GM12892 (cell line): Measurements from ENCODE around the gene EPS8L3.

Experiments used
- POLR2A ChIP-seq: IDR thresholded peaks from 2 replicates; pipeline ENCODE4 v1.6.1; 2011; ENCODE audit warnings: low read depth, low read length, control low read depth
- TAF1 ChIP-seq: IDR thresholded peaks from 2 replicates; pipeline ENCODE4 v1.6.1; 2011; ENCODE audit warnings: low read depth, mild to moderate bottlenecking, control low read depth, low read length, borderline replicate concordance

DNA sequence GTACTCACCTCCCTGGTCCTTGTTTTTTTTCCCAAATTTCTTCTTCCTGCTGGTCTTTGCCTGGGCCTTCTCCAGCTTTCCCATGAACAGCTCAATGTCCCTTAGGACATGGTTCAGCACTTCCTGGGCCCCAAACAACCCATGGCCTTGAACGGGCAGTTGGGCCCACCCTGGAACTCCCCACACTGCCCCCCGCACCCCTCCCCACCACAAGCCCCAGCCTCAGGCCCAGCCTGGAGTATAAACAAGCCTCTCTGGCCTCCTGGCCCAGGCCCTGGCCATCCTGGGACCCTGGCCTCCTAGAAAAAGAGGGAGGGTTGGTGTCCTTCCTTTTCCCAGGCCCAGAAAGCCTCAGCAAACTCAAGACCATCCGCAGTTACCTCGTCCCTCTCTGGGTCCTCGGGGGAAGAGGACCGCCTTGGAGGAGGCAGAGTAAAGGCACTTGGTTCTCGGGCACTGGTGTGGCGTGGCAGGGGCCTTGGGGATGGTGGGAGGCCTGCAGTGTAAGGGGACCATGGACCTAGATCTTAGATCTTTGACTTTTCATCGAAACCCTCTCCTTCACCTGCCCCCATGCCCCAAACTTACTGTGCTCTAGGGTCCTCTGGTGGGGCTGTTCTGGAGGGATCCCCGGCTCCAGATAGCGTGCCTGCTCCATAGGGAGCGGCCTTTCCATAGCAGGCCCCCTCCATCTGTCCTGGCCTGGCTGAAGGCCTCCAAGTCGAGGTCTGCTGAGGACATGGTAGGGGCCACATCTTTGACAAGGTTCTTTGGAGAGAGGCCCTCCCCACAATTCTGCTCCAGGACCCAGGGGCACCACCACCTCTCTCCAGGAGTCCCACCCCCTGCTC is 5.6 kb downstream of the EPS8L3 start:
- TF ChIP-seq POLR2A (no peak), TAF1 (no peak)
